AG10803 (cell line): ENCODE data around the gene CNTN4.

ENCODE experiments used
- DNase-seq: peaks from one replicate; pipeline ENCODE4 v3.0.0; 2010; ENCODE audit warnings: low read depth
- H3K4me3 ChIP-seq: 2 replicates; pipeline ENCODE4 v1.5.1; 2011; ENCODE audit warnings: mild to moderate bottlenecking, low read length, control low read depth
- TF ChIP-seq, protein P1 (sequence below): conservative IDR thresholded peaks from 2 replicates; pipeline ENCODE4 v1.5.1; 2011; ENCODE audit warnings: mild to moderate bottlenecking, low read length, control low read depth, inconsistent platforms

CNTN4 gene

DNA sequence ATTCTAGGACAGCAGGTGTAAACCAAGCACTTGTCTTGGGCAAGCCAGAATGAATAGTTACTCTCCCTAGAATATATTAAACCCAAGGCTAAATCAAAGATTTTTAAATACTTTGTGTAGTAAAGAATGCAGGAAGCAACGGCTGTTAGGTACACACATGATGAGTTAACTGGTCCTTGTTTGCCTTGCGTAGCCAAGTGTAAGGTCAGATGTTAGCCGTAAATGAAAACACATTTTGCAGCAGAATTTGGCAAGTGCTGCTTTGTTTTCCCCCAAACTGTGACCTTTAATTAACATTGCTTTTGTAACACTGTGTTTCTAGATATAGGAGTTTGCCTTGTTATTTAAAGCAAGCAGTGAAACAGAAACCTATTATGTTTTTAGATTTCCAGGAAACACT lies 642.9 kb downstream of the CNTN4 start:
- DNase-seq: no peak
- TF ChIP-seq, protein P1, sequence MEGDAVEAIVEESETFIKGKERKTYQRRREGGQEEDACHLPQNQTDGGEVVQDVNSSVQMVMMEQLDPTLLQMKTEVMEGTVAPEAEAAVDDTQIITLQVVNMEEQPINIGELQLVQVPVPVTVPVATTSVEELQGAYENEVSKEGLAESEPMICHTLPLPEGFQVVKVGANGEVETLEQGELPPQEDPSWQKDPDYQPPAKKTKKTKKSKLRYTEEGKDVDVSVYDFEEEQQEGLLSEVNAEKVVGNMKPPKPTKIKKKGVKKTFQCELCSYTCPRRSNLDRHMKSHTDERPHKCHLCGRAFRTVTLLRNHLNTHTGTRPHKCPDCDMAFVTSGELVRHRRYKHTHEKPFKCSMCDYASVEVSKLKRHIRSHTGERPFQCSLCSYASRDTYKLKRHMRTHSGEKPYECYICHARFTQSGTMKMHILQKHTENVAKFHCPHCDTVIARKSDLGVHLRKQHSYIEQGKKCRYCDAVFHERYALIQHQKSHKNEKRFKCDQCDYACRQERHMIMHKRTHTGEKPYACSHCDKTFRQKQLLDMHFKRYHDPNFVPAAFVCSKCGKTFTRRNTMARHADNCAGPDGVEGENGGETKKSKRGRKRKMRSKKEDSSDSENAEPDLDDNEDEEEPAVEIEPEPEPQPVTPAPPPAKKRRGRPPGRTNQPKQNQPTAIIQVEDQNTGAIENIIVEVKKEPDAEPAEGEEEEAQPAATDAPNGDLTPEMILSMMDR: no peak
- no peak overlapping the region for H3K4me3 ChIP-seq

DNA sequence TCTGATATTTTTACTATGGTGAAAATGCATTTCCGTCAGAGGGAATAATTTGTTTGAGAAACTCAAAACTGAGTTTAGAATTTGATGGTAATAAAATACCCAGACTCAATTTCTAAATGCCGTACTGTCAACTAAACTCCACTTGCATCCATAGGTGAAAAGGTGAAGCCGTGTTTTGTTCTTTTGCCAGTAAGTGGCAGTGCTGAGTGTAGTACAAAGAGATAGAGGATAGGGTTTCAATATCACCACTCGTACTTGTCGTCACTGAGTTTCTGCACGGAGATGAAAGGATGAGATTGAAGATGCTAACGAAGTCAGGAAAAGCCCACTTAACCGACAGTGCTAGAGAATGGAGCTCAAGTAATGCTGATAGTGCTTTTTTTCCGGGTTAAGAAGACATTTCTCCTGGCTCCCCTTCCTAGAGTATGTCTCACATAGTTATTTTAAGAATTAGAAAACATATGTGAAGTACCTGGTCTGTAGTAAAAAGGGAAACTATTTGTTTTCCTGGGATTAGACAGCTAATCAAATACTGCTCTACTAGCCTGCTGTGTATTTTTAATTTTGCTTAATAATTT lies 666.4 kb downstream of the CNTN4 start:
- no peak for DNase-seq

DNA sequence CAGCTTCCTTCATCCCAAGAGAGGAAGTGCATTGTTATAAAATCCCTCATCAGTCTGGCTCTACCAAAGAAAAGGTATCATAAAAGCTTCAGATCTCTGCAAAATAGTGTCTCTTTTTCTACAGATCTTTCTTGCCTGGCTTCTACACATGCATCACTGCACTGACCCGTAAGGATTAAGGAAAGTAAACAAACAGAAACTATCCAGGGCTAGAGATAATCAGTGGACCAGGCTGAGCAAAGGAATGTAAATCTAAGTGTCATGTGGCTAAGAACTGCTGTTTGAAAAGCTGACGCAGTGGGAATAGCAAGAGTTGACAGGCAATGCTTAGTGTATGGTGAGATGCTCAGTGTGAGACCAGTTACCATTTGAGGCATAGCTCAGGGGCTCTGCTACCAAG lies 671.8 kb downstream of the CNTN4 start:
- DNase-seq: no peak
- no peak overlapping the region for H3K4me3 ChIP-seq
- TF ChIP-seq, protein P1: no peak

More for the DNA sequence above, 666.4 kb downstream of the CNTN4 start:
- H3K4me3 ChIP-seq: no peak overlapping the region
- TF ChIP-seq, protein P1: no peak

DNA sequence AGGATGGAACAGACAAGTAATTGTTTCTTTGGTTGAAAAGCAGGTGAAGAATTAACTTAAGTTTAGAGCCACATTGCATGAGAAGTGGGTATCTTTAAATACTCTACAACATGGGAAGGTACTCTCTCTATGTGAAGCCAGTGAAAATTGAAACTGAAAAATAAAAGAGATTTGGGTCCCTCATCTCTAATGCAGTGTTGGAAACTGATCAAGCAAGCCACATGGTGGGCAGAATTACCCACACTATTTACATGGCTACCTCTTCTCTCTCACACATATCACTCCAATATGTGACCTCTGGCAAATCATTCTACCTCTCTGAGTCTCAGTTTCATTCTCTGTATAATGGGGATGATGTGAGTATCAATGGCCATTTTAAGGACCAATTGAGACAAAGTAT lies 672.5 kb downstream of the CNTN4 start:
- H3K4me3 ChIP-seq: no peak overlapping the region
- TF ChIP-seq, protein P1: no peak
- DNase-seq: no peak

DNA sequence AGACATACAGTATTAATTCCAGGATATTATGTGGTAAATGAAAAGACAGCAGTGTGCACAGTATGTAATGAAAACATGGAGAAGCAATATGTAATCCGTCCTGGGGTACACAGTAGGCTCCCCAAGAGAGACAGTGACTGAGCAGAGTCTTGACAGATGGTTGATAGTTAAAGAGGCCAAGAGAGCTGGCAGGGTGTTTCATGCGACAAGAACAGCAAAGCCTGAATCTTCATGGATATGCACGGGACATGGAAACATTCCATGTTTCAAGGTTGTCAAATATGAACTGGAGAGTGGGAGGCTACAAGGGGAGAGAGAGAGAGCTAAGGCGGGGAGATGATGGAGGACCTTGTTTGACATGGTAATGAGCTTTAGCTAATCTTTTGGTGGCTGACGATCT lies 673.1 kb downstream of the CNTN4 start:
- no peak for DNase-seq
- H3K4me3 ChIP-seq: no peak overlapping the region
- TF ChIP-seq, protein P1: no peak

DNA sequence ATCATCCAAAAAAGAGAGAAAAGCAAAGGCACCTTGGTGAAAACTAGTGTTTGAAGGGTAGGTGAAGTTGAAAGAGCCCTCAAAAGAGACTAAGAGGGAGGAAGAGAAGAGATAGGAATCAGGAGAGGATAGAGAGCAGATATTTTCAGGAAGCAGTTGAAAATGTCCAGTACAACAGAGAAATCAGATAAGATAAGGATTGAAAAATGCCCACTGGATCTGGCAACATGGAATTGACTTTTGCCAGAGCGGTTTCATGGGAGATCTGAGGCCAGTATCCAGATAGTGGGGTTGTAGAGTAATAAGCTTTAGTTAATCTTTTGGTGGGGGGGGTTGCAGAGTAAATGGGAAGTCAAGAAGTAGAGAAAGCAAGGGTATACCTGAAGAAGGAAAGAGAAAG lies 674.1 kb downstream of the CNTN4 start:
- DNase-seq: no peak

More for the DNA sequence above, 674.1 kb downstream of the CNTN4 start:
- TF ChIP-seq, protein P1: no peak
- H3K4me3 ChIP-seq: no peak overlapping the region
